ENCODE measurements around the gene ELOVL1.

DNA sequence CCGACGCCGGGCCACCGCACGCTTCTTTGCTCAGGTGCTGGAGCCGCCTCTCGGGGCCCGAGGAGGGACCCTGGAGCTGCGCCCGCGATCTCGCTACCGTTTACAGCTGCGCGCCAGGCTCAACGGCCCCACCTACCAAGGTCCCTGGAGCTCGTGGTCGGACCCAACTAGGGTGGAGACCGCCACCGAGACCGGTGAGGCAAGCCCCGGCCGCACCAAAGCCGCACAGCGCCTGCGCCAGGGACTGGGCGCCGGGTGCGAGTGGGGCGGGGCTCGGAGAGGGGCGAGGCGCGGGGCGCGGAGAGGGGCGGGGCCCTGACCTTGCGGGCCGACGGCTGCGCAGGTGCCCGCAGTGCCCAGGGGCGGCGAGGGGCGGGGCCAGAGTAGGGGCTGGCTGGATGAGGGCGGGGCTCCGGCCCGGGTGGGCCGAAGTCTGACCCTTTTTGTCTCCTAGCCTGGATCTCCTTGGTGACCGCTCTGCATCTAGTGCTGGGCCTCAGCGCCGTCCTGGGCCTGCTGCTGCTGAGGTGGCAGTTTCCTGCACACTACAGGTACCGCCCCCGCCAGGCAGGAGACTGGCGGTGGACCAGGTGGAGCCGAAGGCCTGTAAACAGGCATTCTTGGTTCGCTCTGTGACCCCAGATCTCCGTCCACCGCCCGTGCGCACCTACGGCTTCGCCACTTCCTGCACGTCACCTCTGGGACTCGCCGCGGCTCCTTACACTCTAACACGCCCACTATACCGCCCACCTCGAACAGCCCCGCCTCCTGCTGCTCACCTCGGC, 18.8 kb downstream of the ELOVL1 start:
- TF ChIP-seq POLR2A (IDR thresholded peaks at IDR 0.05), result peak; percentile 38 to 41
- TF ChIP-seq, protein P1, sequence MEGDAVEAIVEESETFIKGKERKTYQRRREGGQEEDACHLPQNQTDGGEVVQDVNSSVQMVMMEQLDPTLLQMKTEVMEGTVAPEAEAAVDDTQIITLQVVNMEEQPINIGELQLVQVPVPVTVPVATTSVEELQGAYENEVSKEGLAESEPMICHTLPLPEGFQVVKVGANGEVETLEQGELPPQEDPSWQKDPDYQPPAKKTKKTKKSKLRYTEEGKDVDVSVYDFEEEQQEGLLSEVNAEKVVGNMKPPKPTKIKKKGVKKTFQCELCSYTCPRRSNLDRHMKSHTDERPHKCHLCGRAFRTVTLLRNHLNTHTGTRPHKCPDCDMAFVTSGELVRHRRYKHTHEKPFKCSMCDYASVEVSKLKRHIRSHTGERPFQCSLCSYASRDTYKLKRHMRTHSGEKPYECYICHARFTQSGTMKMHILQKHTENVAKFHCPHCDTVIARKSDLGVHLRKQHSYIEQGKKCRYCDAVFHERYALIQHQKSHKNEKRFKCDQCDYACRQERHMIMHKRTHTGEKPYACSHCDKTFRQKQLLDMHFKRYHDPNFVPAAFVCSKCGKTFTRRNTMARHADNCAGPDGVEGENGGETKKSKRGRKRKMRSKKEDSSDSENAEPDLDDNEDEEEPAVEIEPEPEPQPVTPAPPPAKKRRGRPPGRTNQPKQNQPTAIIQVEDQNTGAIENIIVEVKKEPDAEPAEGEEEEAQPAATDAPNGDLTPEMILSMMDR (IDR thresholded peaks at IDR 0.05), result no peak

Data from gastroesophageal sphincter (tissue), 3 donors.